Eye (tissue), 1 donor: ENCODE measurements around the gene LSG1.
"Not testable (repeated sequence)": the region's sequence is repeated elsewhere in the genome, so short reads cannot be mapped to it uniquely, and the experiment has no call there.

ENCODE experiments used
- DNase-seq: peaks from one replicate; pipeline ENCODE4 v3.0.0-alpha.2; 2015

Gene LSG1

GRCh38 chr3:194647747-194648146 is 24.2 kb downstream of the LSG1 start:
- DNase-seq, result no peak

- DNase-seq, result no peak
These were observed 29.2 kb downstream of the LSG1 start for GRCh38 chr3:194642769-194643168.

DNA sequence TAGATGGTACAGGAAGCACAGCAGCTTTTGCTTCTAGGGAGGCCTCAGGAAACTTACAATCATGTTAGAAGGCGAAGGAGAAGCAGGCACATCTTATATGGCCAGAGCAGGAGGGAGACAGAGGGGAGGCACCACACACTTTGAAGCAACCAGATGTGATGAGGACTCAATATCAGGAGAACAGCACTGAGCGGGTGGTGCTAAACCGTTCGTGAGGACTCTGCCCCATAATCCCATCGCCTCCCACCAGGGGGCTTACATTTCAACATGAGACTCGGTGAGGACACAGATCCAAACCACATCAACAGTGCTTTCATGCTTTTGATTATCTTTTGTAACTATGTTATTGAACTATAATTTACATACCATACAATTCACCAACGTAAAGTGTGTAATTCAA is 31.2 kb downstream of the LSG1 start:
- peak; percentile 28 for DNase-seq

DNA sequence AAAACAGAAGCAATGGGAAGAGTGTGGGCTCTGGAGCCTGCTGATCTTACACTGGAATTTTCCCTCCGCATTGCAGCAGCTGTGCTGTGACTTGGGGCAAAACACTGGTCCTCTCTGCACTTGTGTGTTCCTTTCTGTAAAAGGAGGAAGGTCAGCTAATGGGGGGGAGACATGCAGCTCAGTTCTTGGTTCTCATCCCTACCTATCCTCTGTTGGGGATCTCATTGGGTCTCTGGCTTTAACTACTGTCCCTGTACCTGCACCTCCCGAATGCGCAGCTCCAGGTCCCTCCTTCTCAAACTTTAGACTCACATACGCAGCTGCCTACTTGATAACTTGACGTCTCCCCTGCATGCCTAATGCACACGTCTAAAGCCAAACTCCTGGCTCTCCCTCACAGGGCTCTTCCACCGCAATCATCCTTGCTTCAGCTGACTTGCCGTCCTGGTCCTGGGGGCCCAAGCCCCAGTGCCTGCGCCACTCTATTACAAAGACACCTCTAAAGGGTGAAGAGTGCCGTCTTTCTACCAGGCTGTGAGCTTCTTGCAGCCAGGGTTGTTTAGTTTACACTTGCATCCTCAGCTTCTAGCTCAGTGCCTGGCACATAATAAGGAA is 32.9 kb downstream of the LSG1 start:
- no peak for DNase-seq

- DNase-seq, result no peak
These were observed 34.2 kb downstream of the LSG1 start for GRCh38 chr3:194637541-194638400.

- DNase-seq, result no peak
These were observed 34.9 kb downstream of the LSG1 start for GRCh38 chr3:194637066-194637465.

DNA sequence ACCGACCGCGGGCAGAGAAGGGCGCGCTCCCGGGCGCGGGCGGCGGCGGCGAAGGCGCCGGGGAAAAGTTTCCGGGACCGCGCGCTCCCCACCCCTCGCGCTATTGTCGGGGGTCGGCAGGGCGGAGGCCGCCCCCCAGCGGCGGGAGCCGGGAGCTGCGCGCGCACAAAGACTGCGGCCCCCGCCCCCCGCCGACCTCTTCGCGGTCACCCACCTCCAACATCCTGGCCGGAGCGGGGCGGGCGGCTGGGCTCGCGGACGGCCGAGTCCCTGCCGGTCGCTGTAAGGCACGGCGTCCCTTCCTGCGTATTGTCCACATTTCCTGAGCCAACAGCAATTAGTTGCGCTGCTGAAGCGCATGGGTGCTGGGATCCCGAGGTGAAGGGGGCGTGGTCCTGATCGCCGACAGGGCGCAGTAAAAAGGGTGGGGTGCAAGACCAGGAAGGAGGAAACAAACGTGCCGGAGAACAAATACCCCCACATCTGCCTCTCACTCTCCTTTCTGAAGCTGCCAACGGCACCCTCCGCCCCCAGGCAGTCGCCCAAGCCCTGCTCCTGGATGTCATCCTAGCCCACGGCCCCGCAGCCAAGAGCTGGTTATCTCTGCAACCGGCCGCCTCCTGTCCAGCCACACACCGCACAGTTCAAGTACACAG is 38.5 kb downstream of the LSG1 start, which contains the start of gene TMEM44:
Gene TMEM44 (minus strand): TSS at position 71 of the 656 bp plus-strand sequence. CDS start 204 bp downstream, outside the sequence.
- DNase-seq, result peak; percentile 91

GRCh38 chr3:194632809-194633348 is 39.1 kb downstream of the LSG1 start:
- peak; percentile 81 for DNase-seq

GRCh38 chr3:194632226-194632808 is 39.7 kb downstream of the LSG1 start:
- DNase-seq, result no peak

DNA sequence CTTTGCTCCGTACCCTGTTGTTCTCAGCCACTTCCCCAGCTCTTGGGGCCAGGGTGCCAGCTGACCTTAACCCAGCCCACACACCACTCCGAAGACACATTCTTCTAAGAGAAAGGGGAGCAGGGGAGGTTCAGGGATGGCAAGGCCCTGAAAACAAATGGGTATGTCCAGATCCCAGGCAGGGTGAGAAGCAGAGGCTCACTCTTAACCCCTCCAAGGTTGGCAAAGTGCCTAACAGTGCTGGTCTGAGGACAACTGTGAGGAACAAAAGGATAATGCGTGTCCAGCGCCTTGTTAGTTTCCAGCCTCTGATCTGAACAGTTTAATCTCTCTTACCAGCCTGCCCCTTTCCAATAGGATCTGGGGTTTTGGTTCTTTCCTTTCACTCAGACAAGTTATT is 40.3 kb downstream of the LSG1 start:
- DNase-seq, result no peak

DNA sequence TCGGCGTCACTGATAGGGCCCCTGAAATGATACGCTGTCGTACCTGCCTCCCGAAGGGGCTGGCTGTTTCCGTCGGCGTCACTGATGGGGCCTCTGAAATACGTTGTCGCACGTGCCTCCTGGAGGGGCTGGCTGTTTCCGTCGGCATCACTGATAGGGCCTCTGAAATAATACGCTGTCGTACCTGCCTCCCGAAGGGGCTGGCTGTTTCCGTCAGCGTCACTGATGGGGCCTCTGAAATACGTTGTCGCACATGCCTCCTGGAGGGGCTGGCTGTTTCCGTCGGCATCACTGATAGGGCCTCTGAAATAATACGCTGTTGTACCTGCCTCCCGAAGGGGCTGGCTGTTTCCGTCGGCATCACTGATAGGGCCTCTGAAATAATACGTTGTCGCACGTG is 41.3 kb downstream of the LSG1 start:
- DNase-seq, result not testable (repeated sequence)

DNA sequence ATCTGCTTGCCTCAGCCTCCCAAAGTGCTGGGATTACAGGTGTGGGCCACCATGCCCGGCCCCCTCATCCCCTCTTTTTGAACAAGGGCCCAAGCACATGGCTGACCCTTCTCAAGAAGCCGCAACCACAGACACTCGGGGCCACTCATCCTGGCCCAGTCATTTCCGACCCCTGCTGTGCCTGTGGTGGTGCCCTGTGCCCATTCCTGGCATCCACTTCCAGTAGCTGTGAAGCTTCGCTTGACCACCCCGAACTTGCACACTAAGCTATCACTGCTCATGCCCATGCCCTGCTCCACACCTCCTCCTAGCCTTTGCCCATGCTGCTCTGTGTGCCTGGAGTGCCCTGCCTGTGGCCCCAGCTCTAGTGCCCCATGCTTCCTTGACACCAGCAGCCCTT is 47.0 kb downstream of the LSG1 start:
- DNase-seq, result no peak

DNA sequence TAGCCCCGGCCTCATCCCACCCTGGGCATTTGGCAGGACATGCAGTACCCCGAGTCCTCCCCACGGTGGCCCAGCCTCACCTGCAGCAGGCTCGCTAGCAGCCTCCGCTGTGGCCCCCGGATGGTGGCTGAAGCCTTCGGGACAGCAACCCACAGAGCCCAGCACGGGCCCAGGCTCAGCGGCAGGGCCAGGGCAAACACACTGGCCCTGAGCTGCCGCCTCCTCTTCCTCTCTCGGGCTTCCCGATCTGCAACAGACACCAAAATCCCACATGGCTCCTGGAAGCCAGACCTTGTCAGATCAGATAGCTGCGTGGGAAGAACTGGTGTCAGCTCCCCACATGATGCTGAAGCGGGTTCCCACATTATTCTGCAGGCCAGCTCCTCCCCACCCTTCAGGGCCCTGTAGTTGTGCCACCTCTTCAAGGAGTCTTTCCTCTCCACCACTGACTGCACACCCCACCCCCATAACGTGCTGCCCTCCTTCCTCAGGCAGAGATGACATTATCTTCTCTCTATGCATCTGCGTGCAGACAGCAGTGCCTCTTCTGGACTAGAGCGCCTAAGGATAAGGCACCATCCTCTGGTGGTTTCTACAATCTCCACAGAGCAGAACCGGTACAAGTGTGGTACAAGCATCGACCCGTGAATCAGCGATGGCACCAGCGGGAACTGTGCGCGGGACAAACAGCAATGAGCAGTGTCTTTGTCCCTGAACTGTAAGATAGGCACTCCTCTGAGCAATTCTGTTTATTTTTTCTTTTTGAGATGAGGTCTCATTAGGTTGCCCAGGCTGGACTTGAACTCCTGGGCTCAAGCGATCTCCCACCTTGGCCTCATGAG is 48.3 kb downstream of the LSG1 start:
- DNase-seq, result no peak

DNA sequence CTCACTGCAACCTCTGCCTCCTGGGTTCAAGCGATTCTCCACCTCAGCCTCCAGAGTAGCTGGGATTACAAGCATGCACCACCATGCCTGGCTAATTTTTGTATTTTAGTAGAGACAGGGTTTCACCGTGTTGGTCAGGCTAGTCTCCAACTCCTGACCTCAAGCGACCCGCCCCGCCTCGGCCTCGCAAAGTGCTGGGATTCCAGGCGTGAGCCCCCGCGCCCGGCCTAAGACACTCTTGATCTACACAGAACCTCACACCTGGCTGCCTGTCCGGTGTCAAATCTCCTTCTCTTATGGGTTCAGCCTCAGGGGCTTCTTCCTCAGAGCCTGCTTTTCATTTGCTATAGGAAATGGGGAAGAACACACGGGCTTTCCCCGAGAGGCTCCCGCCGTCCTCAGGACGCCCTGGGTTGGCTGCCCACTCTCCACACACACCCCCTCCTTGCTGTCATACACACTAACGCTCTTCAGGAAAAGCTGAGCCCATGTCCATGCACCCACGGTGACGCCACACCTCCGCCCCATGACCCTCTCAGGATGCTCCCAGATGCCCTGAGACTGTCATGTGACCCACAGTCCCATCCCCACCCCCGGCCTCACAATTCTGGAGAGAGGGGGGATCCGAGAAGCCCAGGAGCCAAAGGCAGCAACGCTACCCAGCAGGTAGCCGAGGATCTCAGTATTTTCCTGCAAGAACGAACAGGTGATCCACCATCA is 49.2 kb downstream of the LSG1 start:
- no peak for DNase-seq

DNA sequence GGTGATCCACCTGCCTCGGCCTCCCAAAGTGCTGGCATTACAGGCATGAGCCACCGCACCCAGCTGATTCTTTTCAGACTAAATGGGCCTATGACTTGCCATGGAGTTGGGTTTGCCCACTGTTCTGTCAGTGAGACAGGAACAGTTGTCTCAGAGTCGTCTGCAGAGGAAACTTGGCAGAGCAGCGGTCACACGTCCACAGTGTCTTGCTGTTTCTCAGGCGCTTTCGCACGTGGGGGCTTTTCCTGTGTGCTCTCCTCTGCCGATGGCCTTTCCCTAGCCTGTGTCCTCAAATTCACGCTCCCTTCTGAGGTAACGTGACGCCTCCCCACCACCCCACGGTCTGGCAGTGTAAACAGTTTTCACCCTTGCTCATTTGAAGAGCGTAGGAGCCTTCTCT is 50.0 kb downstream of the LSG1 start:
- no peak for DNase-seq

DNA sequence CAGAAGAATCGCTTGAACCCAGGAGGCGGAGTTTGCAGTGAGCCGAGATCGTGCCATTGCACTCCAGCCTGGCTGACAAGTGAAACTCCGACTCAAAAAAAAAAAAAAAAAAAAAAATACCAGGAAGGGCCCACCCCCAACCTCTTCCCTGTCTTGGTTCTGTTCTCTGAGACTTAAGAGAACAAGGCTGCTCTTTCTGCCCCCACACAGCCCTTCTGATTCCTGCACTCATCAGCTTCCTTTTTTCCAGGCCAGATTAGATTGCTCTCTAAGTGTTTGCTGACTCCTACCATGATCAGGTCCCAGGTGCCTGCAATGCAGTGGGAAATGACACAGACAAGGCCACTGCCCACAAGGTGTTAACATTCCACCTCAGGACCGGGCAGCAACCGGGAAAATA is 51.8 kb downstream of the LSG1 start:
- DNase-seq, result no peak

DNA sequence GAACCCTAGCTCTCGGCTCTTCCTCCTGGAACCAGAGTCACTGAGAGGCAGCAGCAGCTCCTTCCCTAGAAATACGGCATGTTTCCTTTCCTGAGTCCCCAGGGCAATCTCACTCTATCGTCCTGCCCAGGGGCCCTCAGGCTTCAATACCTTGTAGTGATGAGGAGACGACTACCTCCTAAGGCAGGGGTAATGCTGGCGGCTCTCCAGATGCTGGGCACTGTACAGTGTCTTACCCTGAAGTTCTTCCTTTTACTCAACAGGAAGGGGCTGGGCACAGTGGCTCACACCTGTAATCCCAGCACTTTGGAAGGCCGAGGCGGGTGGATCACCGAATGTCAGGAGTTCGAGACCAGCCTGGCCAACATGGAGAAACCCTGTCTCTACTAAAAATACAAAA is 52.2 kb downstream of the LSG1 start:
- no peak for DNase-seq

DNA sequence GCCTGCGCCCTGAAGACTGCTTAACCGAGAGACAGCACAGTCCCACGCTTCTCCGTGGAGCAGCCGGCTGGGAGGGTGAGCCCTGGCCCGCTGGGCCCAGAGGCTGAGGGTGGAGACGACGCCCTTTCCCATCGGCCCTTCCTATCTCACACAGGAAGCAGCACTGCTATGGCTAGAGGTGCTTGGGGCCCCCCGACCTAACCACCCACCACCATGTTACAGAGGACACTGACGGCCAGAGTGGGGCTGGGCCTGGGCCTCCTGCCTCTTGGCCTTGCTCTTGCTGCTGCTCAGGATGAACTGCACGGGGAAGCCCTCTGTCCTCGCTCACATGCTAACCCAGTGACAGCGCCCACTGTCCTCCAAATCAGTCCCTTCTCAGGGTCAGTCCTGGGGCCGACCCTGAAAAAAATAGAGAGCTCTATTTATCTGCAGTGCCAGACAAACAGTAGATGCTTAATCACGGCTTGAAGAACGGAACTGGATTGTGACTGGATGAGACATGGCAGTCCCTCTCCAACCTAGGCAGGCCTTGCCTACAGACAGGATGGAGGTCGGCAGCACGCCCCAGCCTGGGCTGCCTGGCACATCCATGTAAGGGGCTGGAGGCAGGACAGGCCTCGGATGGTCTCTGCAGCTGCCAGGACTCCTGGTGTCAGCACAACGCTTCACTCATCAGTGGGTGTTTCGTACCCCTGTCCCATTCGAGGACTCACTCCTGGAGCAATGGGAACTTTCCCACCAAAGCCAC is 53.0 kb downstream of the LSG1 start:
- DNase-seq, result no peak

DNA sequence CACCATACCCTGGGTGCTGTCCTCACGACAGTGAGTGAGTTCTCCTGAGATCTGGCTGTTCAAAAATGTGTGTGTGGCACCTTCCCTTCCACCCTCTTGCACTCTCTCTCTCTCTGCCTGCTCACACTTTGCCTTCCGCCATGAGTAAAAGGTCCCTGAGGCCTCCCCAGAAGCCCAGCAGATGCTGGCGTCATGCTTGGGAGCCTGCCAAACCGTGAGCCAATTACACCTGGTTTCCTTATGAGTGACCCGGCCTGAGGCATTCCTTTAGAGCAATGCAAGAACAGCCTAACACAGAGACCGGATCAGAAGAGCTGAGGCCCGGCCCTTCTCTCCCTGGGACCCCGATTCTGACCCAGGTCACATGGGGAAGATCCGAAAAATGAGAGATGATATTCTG is 54.2 kb downstream of the LSG1 start:
- no peak for DNase-seq

GRCh38 chr3:194617143-194617671 is 54.8 kb downstream of the LSG1 start:
- no peak for DNase-seq

DNA sequence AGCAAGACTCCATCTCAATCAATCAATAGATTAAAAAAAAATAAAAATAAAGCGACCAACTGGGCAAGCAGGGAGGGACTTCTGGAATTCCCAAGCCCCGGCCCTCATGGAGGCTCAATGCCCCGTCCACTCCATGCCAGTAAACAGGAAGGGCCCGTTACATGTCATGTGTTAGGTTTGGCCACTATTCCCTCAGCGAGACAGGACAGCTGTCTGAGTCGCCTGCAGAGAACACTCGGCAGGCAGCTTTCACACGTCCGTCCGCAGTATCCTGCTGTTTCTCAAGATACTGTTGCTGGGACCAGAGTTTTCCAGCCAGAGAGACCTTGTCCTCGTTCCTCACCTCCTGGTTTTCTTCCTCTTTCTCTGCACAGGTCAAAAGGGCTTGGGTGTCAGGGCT is 56.8 kb downstream of the LSG1 start:
- no peak for DNase-seq
